Measurements from ENCODE around the gene MPPED2.

The MPPED2 gene

DNA sequence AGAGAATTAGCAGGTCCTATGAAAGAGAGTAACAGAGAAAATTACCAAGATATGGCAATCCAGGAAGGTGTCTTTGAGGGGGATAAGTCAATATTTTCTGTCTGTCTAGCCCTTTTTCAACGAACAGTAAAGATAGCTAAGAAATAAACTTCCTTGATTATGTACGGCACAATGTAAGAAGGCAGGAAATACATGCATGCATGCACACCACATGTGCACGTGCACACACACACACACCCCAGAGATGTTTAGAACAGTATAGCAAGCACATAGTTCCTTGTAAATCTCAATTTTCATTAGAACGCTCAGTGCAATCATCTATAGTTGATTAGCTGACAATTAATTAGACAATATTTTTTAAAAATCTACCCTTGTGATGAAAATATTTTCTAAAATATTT lies 74.7 kb downstream of the MPPED2 start:
- TF ChIP-seq TAF1 (IDR thresholded peaks at IDR 0.05; ENCODE audit: borderline replicate concordance, insufficient read depth, low read length) (no peak), POLR2AphosphoS5 (IDR thresholded peaks at IDR 0.05; ENCODE audit: low read depth, low read length) (no peak), SIN3A (IDR thresholded peaks at IDR 0.05; ENCODE audit: borderline replicate concordance, insufficient read depth, low read length) (no peak), FOXP2 (optimal IDR thresholded peaks at IDR 0.05; ENCODE audit: borderline replicate concordance, extremely low read depth, extremely low read length, insufficient read depth) (no peak)
- TF ChIP-seq, protein P1, sequence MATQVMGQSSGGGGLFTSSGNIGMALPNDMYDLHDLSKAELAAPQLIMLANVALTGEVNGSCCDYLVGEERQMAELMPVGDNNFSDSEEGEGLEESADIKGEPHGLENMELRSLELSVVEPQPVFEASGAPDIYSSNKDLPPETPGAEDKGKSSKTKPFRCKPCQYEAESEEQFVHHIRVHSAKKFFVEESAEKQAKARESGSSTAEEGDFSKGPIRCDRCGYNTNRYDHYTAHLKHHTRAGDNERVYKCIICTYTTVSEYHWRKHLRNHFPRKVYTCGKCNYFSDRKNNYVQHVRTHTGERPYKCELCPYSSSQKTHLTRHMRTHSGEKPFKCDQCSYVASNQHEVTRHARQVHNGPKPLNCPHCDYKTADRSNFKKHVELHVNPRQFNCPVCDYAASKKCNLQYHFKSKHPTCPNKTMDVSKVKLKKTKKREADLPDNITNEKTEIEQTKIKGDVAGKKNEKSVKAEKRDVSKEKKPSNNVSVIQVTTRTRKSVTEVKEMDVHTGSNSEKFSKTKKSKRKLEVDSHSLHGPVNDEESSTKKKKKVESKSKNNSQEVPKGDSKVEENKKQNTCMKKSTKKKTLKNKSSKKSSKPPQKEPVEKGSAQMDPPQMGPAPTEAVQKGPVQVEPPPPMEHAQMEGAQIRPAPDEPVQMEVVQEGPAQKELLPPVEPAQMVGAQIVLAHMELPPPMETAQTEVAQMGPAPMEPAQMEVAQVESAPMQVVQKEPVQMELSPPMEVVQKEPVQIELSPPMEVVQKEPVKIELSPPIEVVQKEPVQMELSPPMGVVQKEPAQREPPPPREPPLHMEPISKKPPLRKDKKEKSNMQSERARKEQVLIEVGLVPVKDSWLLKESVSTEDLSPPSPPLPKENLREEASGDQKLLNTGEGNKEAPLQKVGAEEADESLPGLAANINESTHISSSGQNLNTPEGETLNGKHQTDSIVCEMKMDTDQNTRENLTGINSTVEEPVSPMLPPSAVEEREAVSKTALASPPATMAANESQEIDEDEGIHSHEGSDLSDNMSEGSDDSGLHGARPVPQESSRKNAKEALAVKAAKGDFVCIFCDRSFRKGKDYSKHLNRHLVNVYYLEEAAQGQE (IDR thresholded peaks at IDR 0.05; ENCODE audit: insufficient read depth in 1 of 2, low read depth in 2 of 2, low read length in 2 of 2), result no peak

DNA sequence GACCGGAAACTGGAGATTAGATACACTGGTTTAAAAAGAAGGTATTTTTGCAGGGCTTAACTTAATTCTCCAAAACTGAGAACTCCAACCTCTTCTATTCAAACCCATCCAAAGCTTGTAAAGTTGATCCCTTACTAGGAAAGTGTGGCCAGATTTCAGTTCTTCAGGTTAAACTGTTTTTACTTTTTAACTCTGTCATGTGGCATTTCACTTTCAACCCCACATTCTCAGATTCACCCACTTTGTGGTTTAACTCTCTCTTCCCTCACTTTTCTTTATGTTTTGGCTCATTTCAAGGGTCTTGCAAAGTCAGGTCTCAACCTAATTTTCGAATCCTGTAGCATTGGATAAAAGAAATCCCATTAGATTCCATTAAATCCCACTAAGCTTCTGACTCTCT lies 75.4 kb downstream of the MPPED2 start:
- TF ChIP-seq SIN3A (IDR thresholded peaks at IDR 0.05; ENCODE audit: borderline replicate concordance, insufficient read depth, low read length) (no peak), POLR2AphosphoS5 (IDR thresholded peaks at IDR 0.05; ENCODE audit: low read depth, low read length) (no peak), FOXP2 (optimal IDR thresholded peaks at IDR 0.05; ENCODE audit: borderline replicate concordance, extremely low read depth, extremely low read length, insufficient read depth) (no peak), TAF1 (IDR thresholded peaks at IDR 0.05; ENCODE audit: borderline replicate concordance, insufficient read depth, low read length) (no peak)
- TF ChIP-seq, protein P1 (IDR thresholded peaks at IDR 0.05; ENCODE audit: insufficient read depth in 1 of 2, low read depth in 2 of 2, low read length in 2 of 2), result no peak

DNA sequence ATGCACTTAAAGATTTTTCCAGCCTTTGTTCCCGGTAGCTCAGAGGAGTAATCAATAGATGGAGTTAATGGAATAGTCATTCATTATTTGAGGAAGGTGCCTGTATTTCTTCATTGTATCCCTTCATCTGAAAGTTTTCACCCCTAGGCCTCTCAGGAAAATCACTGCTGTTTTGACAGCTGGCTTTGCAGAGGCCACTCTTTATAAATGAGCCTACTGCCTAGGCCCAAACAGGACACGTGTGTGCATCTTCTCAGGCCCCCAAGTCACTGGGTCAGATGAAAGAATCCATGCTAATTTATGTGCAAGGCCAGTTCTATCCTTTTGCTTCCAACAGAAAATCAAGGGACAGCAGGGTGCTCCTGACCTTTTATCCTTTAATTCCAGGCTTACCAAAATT lies 76.8 kb downstream of the MPPED2 start:
- TF ChIP-seq TAF1 (IDR thresholded peaks at IDR 0.05; ENCODE audit: borderline replicate concordance, insufficient read depth, low read length), result no peak
- TF ChIP-seq, protein P1 (IDR thresholded peaks at IDR 0.05; ENCODE audit: insufficient read depth in 1 of 2, low read depth in 2 of 2, low read length in 2 of 2), result no peak
- TF ChIP-seq FOXP2 (optimal IDR thresholded peaks at IDR 0.05; ENCODE audit: borderline replicate concordance, extremely low read depth, extremely low read length, insufficient read depth), result no peak
- TF ChIP-seq SIN3A (IDR thresholded peaks at IDR 0.05; ENCODE audit: borderline replicate concordance, insufficient read depth, low read length), result no peak
- no peak for TF ChIP-seq POLR2AphosphoS5 (IDR thresholded peaks at IDR 0.05; ENCODE audit: low read depth, low read length)

DNA sequence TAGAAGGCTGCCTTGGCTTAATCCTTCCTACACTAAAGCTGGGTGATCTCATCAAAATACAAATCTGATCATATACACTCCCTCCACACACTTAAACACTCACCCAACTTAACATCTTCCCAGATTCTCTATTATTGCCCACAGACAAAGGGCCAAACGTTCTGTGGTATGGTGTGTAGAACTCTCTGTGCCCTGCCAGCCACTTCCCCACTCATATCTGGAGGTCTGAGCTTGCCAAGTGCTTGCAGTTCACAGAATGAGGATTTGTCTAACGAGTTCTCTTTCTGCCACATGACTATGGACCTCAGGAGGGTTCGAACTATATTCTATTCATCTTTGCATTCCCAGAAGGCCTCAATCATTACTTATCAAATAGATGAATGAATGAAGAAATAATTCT lies 77.6 kb downstream of the MPPED2 start:
- TF ChIP-seq TAF1 (IDR thresholded peaks at IDR 0.05; ENCODE audit: borderline replicate concordance, insufficient read depth, low read length) (no peak), SIN3A (IDR thresholded peaks at IDR 0.05; ENCODE audit: borderline replicate concordance, insufficient read depth, low read length) (no peak), POLR2AphosphoS5 (IDR thresholded peaks at IDR 0.05; ENCODE audit: low read depth, low read length) (no peak), FOXP2 (optimal IDR thresholded peaks at IDR 0.05; ENCODE audit: borderline replicate concordance, extremely low read depth, extremely low read length, insufficient read depth) (no peak)
- TF ChIP-seq, protein P1 (IDR thresholded peaks at IDR 0.05; ENCODE audit: insufficient read depth in 1 of 2, low read depth in 2 of 2, low read length in 2 of 2), result no peak

DNA sequence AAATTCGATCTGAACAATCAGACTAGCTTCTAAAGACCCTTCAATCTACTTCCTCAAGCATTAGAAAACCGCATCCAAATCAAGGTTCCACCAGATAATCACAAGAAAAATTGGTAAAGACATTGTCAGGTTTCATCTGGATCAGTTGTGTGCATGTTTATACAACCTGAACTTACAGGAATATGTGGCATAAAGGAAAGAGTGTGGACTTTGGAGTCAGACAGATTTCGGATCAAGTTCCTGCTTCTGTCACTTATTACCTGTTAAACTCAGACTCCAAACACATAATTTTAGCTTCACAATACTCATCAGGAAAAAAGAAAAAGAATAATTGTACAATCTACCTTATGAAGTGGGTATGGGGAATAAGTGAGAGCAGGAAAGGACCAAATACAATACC lies 80.5 kb downstream of the MPPED2 start:
- TF ChIP-seq TAF1 (IDR thresholded peaks at IDR 0.05; ENCODE audit: borderline replicate concordance, insufficient read depth, low read length), result no peak
- TF ChIP-seq, protein P1 (IDR thresholded peaks at IDR 0.05; ENCODE audit: insufficient read depth in 1 of 2, low read depth in 2 of 2, low read length in 2 of 2), result no peak
- TF ChIP-seq SIN3A (IDR thresholded peaks at IDR 0.05; ENCODE audit: borderline replicate concordance, insufficient read depth, low read length), result no peak
- no peak for TF ChIP-seq FOXP2 (optimal IDR thresholded peaks at IDR 0.05; ENCODE audit: borderline replicate concordance, extremely low read depth, extremely low read length, insufficient read depth)
- TF ChIP-seq POLR2AphosphoS5 (IDR thresholded peaks at IDR 0.05; ENCODE audit: low read depth, low read length), result no peak

All from PFSK-1 (cell line).